Astrocyte (in vitro differentiated cells and primary cell): ENCODE data around the gene LRRC7. TPM values are rescaled to one million over a fixed set of nuclear protein-coding genes. Genes with fewer than 3 reads are reported as not detected.
A peak's percentile ranks its signal among the peaks of the same experiment; 100 is the strongest.

Experiments used
- DNase-seq: peaks from one replicate; pipeline ENCODE4 v3.0.0-alpha.2; 2010; ENCODE audit warnings: low read depth
- FAIRE-seq: peaks from 2 replicates; lab custom pipeline; 2011; peaks lifted over from hg19 to GRCh38; lab: Jason Lieb, UNC
- H2AFZ ChIP-seq: 2 replicates; pipeline ENCODE4 v1.6.0; 2012; ENCODE audit warnings: low read depth, low read length, inconsistent platforms
- H3K27ac ChIP-seq: 2 replicates; pipeline ENCODE4 v1.5.1; 2011; ENCODE audit warnings: low read depth, low read length, inconsistent platforms
- H3K27me3 ChIP-seq: 2 replicates; pipeline ENCODE4 v1.6.0; 2011; ENCODE audit warnings: low read length, inconsistent platforms; ENCODE audit not compliant: insufficient read depth
- H3K36me3 ChIP-seq: 2 replicates; pipeline ENCODE4 v1.5.1; 2011; ENCODE audit warnings: low read length, inconsistent platforms; ENCODE audit not compliant: insufficient read depth
- H3K4me1 ChIP-seq: 2 replicates; pipeline ENCODE4 v1.5.1; 2011; ENCODE audit warnings: low read length, inconsistent platforms; ENCODE audit not compliant: insufficient read depth
- H3K4me2 ChIP-seq: 2 replicates; pipeline ENCODE4 v1.6.0; 2012; ENCODE audit warnings: low read length, inconsistent platforms
- H3K4me3 ChIP-seq: 2 replicates; pipeline ENCODE4 v1.5.1; 2011; ENCODE audit warnings: low read depth, mild to moderate bottlenecking, low read length, inconsistent platforms; ENCODE audit not compliant: insufficient read depth
- H3K79me2 ChIP-seq: 2 replicates; pipeline ENCODE4 v1.6.0; 2012; ENCODE audit warnings: mild to moderate bottlenecking, low read length, inconsistent platforms; ENCODE audit not compliant: insufficient read depth
- H3K9ac ChIP-seq: 2 replicates; pipeline ENCODE4 v1.6.0; 2012; ENCODE audit warnings: mild to moderate bottlenecking, low read length, inconsistent platforms
- H3K9me3 ChIP-seq: 2 replicates; pipeline ENCODE4 v1.5.1; 2012; ENCODE audit warnings: low read depth, mild to moderate bottlenecking, low read length, inconsistent platforms; ENCODE audit not compliant: insufficient read depth
- H4K20me1 ChIP-seq: 2 replicates; pipeline ENCODE4 v1.6.0; 2012; ENCODE audit warnings: low read length, inconsistent platforms; ENCODE audit not compliant: insufficient read depth
- H3K27ac Mint-ChIP-seq: one replicate; pipeline ENCODE4 v1.8.0; 2021; ENCODE audit warnings: mild to moderate bottlenecking, mixed read lengths; ENCODE audit not compliant: unreplicated experiment
- H3K27me3 Mint-ChIP-seq: one replicate; pipeline ENCODE4 v1.8.0; 2021; ENCODE audit warnings: low read depth, mixed read lengths; ENCODE audit not compliant: unreplicated experiment
- H3K36me3 Mint-ChIP-seq: one replicate; pipeline ENCODE4 v1.8.0; 2021; ENCODE audit warnings: low read depth, mixed read lengths; ENCODE audit not compliant: unreplicated experiment
- H3K4me1 Mint-ChIP-seq: one replicate; pipeline ENCODE4 v1.8.0; 2021; ENCODE audit warnings: low read depth, mixed read lengths; ENCODE audit not compliant: unreplicated experiment
- H3K4me3 Mint-ChIP-seq: one replicate; pipeline ENCODE4 v1.8.0; 2021; ENCODE audit warnings: mild to moderate bottlenecking, moderate library complexity, mixed read lengths; ENCODE audit not compliant: unreplicated experiment
- H3K9me3 Mint-ChIP-seq: one replicate; pipeline ENCODE4 v1.8.0; 2021; ENCODE audit warnings: mild to moderate bottlenecking, mixed read lengths; ENCODE audit not compliant: unreplicated experiment
- EZH2 ChIP-seq: IDR thresholded peaks from 2 replicates; pipeline ENCODE4 v1.6.1; 2012; ENCODE audit warnings: mild to moderate bottlenecking, low read length, inconsistent platforms; ENCODE audit not compliant: insufficient read depth
- total RNA-seq: library from RNA; stranded (reverse); gene quantifications from 2 replicates; pipeline ENCODE4 v1.2.1, GENCODE V29; 2021
- TF ChIP-seq, protein P1 (sequence below): IDR thresholded peaks from 2 replicates; pipeline ENCODE4 v1.5.1; 2011; ENCODE audit warnings: low read depth, mild to moderate bottlenecking, inconsistent platforms, low read length, moderate library complexity; ENCODE audit not compliant: insufficient read depth

Gene LRRC7
- total RNA-seq, 1 donor from 2014 or later = 0.27 TPM

DNA sequence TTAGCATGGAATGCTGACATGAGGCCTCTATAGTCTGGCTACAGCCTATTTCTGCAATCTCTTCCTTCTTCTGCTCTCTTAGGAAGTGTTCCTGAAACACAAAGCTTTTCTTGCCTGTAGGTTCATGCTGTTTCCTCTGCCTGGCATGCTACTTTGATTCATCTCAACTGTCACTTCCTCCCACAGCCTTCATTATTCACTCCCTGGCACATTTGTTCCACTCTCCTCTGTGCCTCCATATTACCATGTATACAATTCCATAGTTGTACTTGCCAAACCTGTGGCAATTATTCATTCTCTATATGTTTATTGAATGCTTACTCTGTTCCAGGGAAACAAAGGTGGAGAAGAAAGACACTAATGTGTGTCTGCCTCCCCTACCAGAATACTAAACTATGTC, 210.2 kb downstream of the LRRC7 start:
- Histone ChIP-seq H3K36me3 (no peaks in the 10 kb centered on the region), H3K9me3 (no peaks in the 10 kb centered on the region), H3K79me2 (no peaks in the 10 kb centered on the region), H3K4me1 (no peaks in the 10 kb centered on the region), H4K20me1 (no peaks in the 10 kb centered on the region), H2AFZ (no peak overlapping the region), H3K4me2 (no peak overlapping the region), H3K4me3 (no peak overlapping the region), H3K27ac (no peak overlapping the region), H3K27me3 (no peaks in the 10 kb centered on the region), H3K9ac (no peak overlapping the region)
- no peak overlapping the region for H3K27ac Mint-ChIP-seq
- TF ChIP-seq, protein P1, sequence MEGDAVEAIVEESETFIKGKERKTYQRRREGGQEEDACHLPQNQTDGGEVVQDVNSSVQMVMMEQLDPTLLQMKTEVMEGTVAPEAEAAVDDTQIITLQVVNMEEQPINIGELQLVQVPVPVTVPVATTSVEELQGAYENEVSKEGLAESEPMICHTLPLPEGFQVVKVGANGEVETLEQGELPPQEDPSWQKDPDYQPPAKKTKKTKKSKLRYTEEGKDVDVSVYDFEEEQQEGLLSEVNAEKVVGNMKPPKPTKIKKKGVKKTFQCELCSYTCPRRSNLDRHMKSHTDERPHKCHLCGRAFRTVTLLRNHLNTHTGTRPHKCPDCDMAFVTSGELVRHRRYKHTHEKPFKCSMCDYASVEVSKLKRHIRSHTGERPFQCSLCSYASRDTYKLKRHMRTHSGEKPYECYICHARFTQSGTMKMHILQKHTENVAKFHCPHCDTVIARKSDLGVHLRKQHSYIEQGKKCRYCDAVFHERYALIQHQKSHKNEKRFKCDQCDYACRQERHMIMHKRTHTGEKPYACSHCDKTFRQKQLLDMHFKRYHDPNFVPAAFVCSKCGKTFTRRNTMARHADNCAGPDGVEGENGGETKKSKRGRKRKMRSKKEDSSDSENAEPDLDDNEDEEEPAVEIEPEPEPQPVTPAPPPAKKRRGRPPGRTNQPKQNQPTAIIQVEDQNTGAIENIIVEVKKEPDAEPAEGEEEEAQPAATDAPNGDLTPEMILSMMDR = no peak
- TF ChIP-seq EZH2 = no peak
- H3K4me3 Mint-ChIP-seq = no peak overlapping the region
- no peaks in the 10 kb centered on the region for H3K36me3 Mint-ChIP-seq
- no peaks in the 10 kb centered on the region for H3K4me1 Mint-ChIP-seq
- DNase-seq (no peak), FAIRE-seq (no peak)
- peaks cover 3% of the 10 kb centered on the region for H3K27me3 Mint-ChIP-seq
- H3K9me3 Mint-ChIP-seq = peaks cover 3% of the 10 kb centered on the region

DNA sequence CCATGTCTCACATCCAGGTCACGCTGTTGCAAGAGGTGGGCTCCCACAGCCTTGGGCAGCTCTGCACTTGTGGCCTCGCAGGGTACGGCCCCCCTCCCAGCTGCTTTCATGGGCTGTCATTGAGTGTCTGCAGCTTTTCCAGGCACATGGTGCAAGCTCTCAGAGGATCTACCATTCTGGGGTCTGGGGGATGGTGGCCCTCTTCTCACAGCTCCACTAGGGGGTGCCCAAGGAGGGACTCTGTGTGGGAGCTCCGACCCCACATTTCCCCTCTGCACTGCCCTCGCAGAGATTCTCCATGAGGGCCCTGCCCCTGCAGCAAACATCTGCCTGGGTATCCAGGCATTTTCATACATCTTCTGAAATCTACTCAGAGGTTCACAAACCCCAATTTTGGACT, 219.4 kb downstream of the LRRC7 start:
- Histone ChIP-seq H3K79me2 (no peaks in the 10 kb centered on the region), H3K27me3 (no peaks in the 10 kb centered on the region)
- FAIRE-seq = no peak

DNA sequence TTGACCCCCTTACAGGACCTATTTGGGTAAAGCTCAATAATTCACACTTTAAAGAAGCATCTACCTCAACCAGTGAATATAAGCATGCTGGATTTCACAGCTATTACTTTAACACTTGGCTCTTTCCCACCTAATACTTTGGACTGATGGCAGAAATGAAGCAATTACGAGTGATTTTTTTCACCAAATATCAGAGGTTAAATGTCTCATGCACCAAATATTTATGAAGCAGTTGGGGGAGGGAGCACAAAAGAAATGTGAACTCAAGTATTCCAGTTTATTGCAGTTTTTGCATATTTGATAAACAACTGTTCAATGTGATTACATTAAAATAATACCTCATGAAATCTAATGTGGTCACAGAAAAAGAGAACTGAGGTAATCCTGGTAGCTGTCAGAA, 223.6 kb downstream of the LRRC7 start:
- Histone ChIP-seq H3K79me2 (no peaks in the 10 kb centered on the region), H4K20me1 (no peaks in the 10 kb centered on the region), H3K27ac (no peak overlapping the region), H3K9me3 (no peaks in the 10 kb centered on the region), H2AFZ (no peak overlapping the region), H3K27me3 (no peaks in the 10 kb centered on the region), H3K4me1 (no peaks in the 10 kb centered on the region), H3K36me3 (no peaks in the 10 kb centered on the region), H3K4me2 (no peak overlapping the region), H3K4me3 (no peak overlapping the region), H3K9ac (no peak overlapping the region)
- Mint-ChIP-seq H3K27ac (no peak overlapping the region), H3K27me3 (no peaks in the 10 kb centered on the region), H3K4me3 (no peak overlapping the region), H3K4me1 (peaks cover 6% of the 10 kb centered on the region), H3K9me3 (no peaks in the 10 kb centered on the region), H3K36me3 (no peaks in the 10 kb centered on the region)
- FAIRE-seq = no peak
- TF ChIP-seq EZH2 = no peak
- TF ChIP-seq, protein P1 = no peak
- DNase-seq = peak; percentile 1

More for the DNA sequence above, 219.4 kb downstream of the LRRC7 start:
- Mint-ChIP-seq H3K4me1 (peaks cover 6% of the 10 kb centered on the region), H3K27me3 (no peaks in the 10 kb centered on the region), H3K4me3 (no peak overlapping the region), H3K36me3 (no peaks in the 10 kb centered on the region), H3K9me3 (no peaks in the 10 kb centered on the region), H3K27ac (no peak overlapping the region)
- no peak overlapping the region for H3K4me2 ChIP-seq
- no peak overlapping the region for H3K4me3 ChIP-seq
- no peaks in the 10 kb centered on the region for H3K4me1 ChIP-seq
- DNase-seq = no peak
- H3K27ac ChIP-seq = no peak overlapping the region
- H3K36me3 ChIP-seq = no peaks in the 10 kb centered on the region
- H3K9ac ChIP-seq = no peak overlapping the region
- no peaks in the 10 kb centered on the region for H3K9me3 ChIP-seq
- no peaks in the 10 kb centered on the region for H4K20me1 ChIP-seq
- H2AFZ ChIP-seq = no peak overlapping the region
- TF ChIP-seq, protein P1 = no peak
- TF ChIP-seq EZH2 = no peak
